NK-92 (cell line): ENCODE measurements around the gene ANO4.

Experiments
- DNase-seq: peaks from one replicate; lab custom pipeline; 2025; ENCODE audit not compliant: unreplicated experiment; lab: John Stamatoyannopoulos, UW

ANO4 gene

DNA sequence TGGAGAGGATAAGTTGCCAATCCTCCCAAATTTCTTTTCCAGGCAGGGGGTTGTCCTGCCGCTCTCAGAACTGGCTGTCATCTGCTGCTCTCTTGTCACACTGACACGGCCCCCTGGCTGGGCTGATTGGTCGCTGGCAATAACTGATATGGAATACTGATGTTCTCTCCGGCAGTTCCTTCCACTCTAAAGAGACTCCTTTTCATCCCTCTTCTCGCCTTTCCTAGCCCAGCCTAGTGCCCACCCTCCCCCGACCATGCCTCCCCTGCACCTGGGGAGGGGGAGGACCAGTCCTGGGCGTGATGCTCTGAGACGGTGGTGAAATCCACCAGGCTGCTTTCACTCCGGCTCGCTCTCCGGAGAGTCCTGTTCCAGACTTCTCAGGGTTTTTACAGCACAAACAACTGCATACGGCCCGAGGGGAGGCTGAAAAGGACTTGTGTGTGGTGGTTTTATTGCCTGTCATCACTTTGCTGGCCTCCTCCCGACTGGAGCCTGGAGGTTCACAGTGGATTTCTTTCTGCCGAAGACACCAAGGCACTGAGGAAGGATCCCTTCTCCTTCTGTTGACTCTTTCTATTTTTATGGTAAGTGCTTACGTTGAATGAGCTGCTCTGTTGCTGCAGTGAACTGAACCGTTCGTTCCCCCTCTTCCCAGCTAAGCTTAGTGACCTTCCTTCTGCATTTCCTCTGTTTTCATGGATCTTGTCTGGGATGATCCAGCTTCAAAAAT is at the start of gene ANO4:
TSS of gene ANO4 (plus strand) at position 336 of the 733 bp plus-strand sequence. CDS start 107,010 bp downstream, outside the sequence.
- DNase-seq = no peak

- no peak for DNase-seq
Measured at GRCh38 chr12:100745378-100746071, 49.1 kb upstream of the ANO4 start.

DNA sequence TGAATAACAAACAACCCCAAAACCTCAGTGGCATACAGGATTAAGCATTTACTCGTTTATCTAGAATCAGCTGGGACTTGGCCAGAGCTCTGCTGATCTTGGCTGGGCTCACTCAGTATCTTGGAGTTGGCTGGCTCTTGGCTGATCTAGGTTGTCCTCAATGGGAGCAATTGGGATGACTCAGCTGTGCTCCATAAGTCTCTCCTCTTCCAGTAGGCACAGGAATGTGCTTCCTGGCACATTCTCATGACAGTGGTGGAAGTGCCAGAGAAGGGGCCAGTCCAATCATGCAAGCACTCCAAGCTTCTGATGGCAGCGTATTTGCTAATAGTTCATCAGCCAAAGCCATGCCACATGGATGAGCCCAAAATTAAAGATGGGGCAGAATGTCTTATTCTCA is 41.7 kb upstream of the ANO4 start:
- no peak for DNase-seq

- DNase-seq = no peak
Measured at GRCh38 chr12:100753837-100754236, 40.7 kb upstream of the ANO4 start.

DNA sequence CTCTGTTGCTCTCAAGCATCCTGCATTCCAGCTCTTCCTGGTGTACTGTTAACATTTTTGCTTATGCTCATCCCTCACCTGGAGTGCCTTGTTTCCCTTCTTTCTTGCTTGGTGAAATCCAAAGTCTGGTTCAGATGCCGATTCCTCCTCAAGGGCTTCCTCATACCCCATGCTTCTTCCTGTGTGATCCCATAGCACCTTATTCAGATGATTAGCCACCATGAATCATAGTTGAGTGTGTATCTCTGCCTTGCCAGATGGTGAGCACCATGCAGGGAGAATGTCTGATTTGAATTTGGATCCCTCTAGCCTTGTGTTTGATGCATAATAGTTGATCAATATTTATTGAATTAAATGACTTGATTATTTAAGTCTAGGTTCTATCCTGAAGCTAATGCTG is 39.4 kb upstream of the ANO4 start:
- DNase-seq = no peak

GRCh38 chr12:100758083-100758482 is 36.5 kb upstream of the ANO4 start:
- no peak for DNase-seq

DNA sequence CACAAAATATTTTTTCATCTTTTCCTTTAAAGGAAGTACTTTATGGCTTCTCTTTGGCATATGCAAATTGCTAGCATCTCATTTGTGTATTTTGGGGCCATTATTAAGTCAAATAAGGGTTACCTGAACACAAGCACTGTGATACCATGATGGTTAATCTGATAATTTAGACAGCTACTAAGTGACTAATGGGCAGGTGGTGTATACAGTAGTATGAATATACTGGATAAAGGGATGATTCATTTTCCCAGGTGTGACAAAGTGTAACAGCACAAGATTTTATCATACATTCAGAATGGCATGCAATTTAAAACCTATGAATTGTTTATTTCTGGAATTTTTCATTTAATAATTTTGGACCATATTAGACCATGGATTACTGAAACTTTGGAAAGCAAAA is 27.2 kb upstream of the ANO4 start:
- no peak for DNase-seq

DNA sequence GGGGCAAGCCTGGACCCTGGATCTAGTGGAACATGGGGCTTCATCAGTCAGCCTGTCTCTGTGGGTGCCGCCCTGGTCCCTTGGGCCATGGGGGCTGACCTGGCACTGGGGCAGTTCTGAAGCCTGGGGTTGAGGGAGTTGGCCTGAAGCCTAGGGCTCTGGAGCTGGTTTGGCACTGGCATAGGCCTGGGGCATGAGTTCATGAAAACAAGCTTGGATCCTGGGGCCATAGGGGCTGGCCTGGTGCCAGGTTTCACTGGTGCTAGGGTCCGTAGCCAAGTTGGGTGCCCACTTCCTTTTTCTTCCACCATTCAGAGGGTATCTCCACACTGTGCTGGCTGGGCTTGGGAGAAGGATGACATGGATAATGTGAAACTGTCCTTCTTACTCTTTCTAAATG is 26.6 kb upstream of the ANO4 start:
- DNase-seq = no peak

GRCh38 chr12:100778967-100779590 is 15.5 kb upstream of the ANO4 start:
- DNase-seq = no peak

DNA sequence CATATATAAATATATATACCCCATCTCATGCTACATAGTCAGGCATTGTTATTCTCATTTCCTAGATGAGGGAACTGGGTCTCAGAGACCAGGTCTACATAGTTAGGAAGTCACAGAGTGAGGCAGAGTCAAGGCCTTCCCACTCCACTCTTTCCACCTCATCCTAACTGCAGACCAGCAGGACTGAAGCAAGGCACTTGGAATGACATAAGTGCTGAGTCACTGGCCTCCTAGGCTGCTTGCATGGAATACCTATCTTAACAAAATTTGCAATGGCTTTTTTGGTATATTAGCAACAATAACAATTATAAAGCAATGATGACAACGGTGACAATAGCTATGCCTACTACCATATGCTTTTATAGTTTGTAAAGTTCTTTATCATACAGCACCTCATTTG is 5.4 kb upstream of the ANO4 start:
- no peak for DNase-seq

DNA sequence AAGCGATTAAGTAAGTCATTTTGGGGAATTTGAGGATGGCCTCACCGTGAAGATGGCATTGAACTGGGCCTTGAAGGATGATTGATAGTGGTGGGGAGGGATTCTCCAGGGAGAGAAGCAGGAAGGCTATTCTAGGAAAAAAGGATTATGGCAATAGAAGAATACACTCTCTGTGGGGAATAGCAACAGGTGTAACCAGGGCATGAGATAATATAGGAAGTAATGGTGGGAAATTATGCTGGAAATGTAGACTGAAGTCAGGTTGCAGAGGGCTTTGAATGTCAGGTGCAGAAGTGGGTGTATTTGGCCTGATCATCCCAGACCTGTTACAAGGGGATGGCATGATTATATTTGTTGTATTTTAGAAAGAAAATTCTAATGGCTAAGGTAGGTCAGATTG is 4.6 kb upstream of the ANO4 start:
- no peak for DNase-seq

- DNase-seq = no peak
Measured at GRCh38 chr12:100790552-100790951, 4.0 kb upstream of the ANO4 start.

DNA sequence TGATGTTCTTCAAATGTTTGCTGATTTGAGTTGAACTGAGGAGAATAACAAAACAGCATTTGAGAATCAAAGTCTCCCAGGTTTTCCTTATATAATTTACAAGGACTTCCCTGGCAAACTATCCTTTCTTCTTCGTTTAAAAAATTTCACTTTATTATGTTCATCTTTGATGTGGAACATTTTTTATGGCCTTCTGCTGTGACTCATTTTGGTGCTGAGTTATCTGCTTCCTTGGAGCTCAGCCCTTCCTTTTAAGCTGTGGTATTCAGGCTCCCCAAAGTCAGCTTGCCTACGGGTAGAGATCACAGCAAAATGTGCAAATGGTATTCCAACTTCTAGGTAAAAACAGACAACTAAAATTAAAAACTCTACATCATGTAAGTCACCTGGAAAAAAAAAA is 1.4 kb upstream of the ANO4 start:
- DNase-seq = no peak

GRCh38 chr12:100795174-100795799 is 711 bp downstream of the ANO4 start:
- no peak for DNase-seq

- no peak for DNase-seq
Measured at GRCh38 chr12:100795800-100796179, 1.2 kb downstream of the ANO4 start.

- no peak for DNase-seq
Measured at GRCh38 chr12:100796621-100797020, 2.0 kb downstream of the ANO4 start.

DNA sequence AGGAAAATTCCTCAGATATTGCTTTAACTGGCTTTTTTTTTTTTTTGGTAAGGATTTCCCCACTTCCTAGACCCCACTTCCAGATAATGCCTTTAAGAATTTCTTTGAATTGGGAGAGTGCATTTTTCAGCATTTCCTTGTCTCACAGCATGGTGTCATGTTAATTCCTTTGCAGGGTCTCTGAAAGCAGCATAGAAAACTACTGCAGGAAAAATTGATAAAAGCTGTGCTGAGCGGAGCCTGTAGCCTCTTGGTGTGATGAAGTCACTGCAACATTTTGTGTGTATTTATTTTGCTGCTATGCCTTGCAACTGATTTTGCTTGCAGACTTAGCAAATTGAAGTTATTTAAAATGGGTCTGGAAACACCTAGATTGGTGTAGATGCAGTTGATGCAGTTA is 2.7 kb downstream of the ANO4 start:
- DNase-seq = no peak

DNA sequence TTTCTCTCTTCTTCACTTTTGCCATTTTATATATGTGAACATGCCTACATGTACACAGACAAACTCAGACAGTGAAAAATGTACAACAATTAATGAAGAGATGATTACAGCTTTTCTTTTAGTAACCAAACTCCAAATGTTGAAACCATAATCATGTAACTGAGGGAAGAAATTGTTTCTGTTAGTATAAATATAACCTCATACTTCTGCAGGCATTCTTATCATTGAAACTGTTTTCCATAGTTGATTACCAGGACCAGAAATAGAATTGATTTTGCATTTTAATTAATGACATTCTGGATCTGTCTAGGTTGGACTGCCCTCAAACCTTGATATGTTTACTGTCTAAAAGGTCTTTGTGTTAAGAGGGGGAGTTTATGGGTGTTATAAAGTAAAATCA is 3.2 kb downstream of the ANO4 start:
- no peak for DNase-seq

- no peak for DNase-seq
Measured at GRCh38 chr12:100798286-100799160, 3.9 kb downstream of the ANO4 start.

DNA sequence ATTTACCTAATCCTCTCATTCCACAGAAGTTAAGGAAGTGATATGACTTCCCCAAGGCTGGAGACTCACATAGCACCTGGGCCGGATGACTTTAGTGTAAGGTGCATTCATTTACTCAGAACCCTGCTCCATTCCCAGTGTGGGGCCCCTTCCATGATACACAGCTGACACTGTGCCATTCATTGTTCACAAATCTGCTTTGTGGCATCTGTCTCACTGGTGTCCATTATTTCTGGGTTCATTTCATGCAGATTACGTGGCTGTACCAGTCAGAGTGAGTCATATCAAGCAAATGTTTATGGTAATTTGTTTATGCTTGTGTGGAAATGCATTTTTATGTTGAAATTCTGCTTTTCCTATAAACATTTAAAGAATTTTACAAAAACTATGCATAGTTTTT is 5.2 kb downstream of the ANO4 start:
- no peak for DNase-seq

- DNase-seq = no peak
Measured at GRCh38 chr12:100800723-100801122, 6.1 kb downstream of the ANO4 start.
